ENCODE data around the gene ERVK3-1. TPM values are rescaled to one million over a fixed set of nuclear protein-coding genes. Genes with fewer than 3 reads are reported as not detected.

Gene ERVK3-1
- total and polyA plus RNA-seq, 2 of the 13 experiments (the other 11 are each of a cell fraction or from before 2014, with no cell fraction given) = 28.5 to 38.7 TPM

GRCh38 chr19:58326914-58327726 is 21.9 kb downstream of the ERVK3-1 start, which contains the start of gene ZSCAN22 (continued):
- TF ChIP-seq KIAA2018 (CRISPR knock-in tag; IDR thresholded peaks at IDR 0.05; ENCODE audit: borderline replicate concordance) = no peak
- TF ChIP-seq ZNF550 (CRISPR knock-in tag; IDR thresholded peaks at IDR 0.05; ENCODE audit: borderline replicate concordance) = no peak; the same call in 1 of the 2 replicates
- no peak for TF ChIP-seq ZNF713 (CRISPR knock-in tag; IDR thresholded peaks at IDR 0.05)
- TF ChIP-seq PHF8 (CRISPR knock-in tag; IDR thresholded peaks at IDR 0.05) = peak; percentile 97
- no peak for TF ChIP-seq ZSCAN9 (CRISPR knock-in tag; IDR thresholded peaks at IDR 0.05; ENCODE audit: borderline replicate concordance)
- TF ChIP-seq CSRNP1 (CRISPR knock-in tag; IDR thresholded peaks at IDR 0.05) = peak; percentile 66; the same call in 1 of the 2 replicates
- TF ChIP-seq ISX (CRISPR knock-in tag; conservative IDR thresholded peaks at IDR 0.05) = no peak
- peak; percentile 97 for TF ChIP-seq GMEB1 (CRISPR knock-in tag; IDR thresholded peaks at IDR 0.05; ENCODE audit: borderline replicate concordance)
- peak; percentile 56; the same call in 1 of the 2 replicates for TF ChIP-seq NR0B2 (CRISPR knock-in tag; IDR thresholded peaks at IDR 0.05)
- peak; percentile 54; the same call in 1 of the 2 replicates for TF ChIP-seq RAD21 (CRISPR knock-in tag; IDR thresholded peaks at IDR 0.05)
- peak; percentile 92 for TF ChIP-seq ZNF280B (CRISPR knock-in tag; IDR thresholded peaks at IDR 0.05; ENCODE audit: borderline replicate concordance)
- TF ChIP-seq NFIC (IDR thresholded peaks at IDR 0.05; ENCODE audit: low read length) = no peak
- 0 out of 2 replicates have a peak, but pooled peaks have one; percentile 40 for TF ChIP-seq NCOA2 (CRISPR knock-in tag; IDR thresholded peaks at IDR 0.05)
- peak; percentile 94 for TF ChIP-seq XRCC5 (optimal IDR thresholded peaks at IDR 0.05; ENCODE audit: low read length)
